ENCODE measurements around the gene NFIX. TPM values are rescaled to one million over a fixed set of nuclear protein-coding genes. Genes with fewer than 3 reads are reported as not detected.

The NFIX gene
- total RNA-seq, 1 experiment from 2014 or later = 78.0 TPM

- Histone ChIP-seq H3K4me3 (peak overlapping the region; percentile 48), H3K9me3 (no peaks in the 10 kb centered on the region), H3K36me3 (peaks cover 75% of the 10 kb centered on the region), H3K27me3 (no peaks in the 10 kb centered on the region)
- DNase-seq = peak; percentile 82
Measured at GRCh38 chr19:13022111-13022858, 27.0 kb downstream of the NFIX start.

- Histone ChIP-seq H3K4me3 (peak overlapping the region; percentile 48), H3K36me3 (peaks cover 75% of the 10 kb centered on the region), H3K27me3 (no peaks in the 10 kb centered on the region), H3K9me3 (no peaks in the 10 kb centered on the region)
- DNase-seq = peak; percentile 100
Measured at GRCh38 chr19:13022859-13023636, 27.8 kb downstream of the NFIX start.

- peak overlapping the region; percentile 48 for H3K4me3 ChIP-seq
- H3K9me3 ChIP-seq = no peaks in the 10 kb centered on the region
- no peaks in the 10 kb centered on the region for H3K27me3 ChIP-seq
- H3K36me3 ChIP-seq = peaks cover 77% of the 10 kb centered on the region
- no peak for DNase-seq
Measured at GRCh38 chr19:13023656-13024055, 28.4 kb downstream of the NFIX start.

- Histone ChIP-seq H3K27me3 (no peaks in the 10 kb centered on the region), H3K4me3 (peak overlapping the region; percentile 48), H3K9me3 (no peaks in the 10 kb centered on the region), H3K36me3 (peaks cover 76% of the 10 kb centered on the region)
- DNase-seq = no peak
Measured at GRCh38 chr19:13024126-13024950, 29.1 kb downstream of the NFIX start.

GRCh38 chr19:13024951-13025697, 29.8 kb downstream of the NFIX start:
- DNase-seq = no peak
- H3K4me3 ChIP-seq = peak overlapping the region; percentile 43
- H3K36me3 ChIP-seq = peaks cover 81% of the 10 kb centered on the region

GRCh38 chr19:13025819-13026456, 30.7 kb downstream of the NFIX start:
- Histone ChIP-seq H3K4me3 (peak overlapping the region; percentile 43), H3K36me3 (peaks cover 81% of the 10 kb centered on the region), H3K9me3 (no peaks in the 10 kb centered on the region), H3K27me3 (no peaks in the 10 kb centered on the region)
- DNase-seq = no peak

More at GRCh38 chr19:13024951-13025697, 29.8 kb downstream of the NFIX start:
- Histone ChIP-seq H3K27me3 (no peaks in the 10 kb centered on the region), H3K9me3 (no peaks in the 10 kb centered on the region)

- no peaks in the 10 kb centered on the region for H3K9me3 ChIP-seq
- peak; percentile 71 for DNase-seq
- peak overlapping the region; percentile 43 for H3K4me3 ChIP-seq
- H3K27me3 ChIP-seq = no peaks in the 10 kb centered on the region
- peaks cover 82% of the 10 kb centered on the region for H3K36me3 ChIP-seq
Measured at GRCh38 chr19:13026462-13027370, 31.4 kb downstream of the NFIX start.

GRCh38 chr19:13027557-13027956, 32.3 kb downstream of the NFIX start:
- Histone ChIP-seq H3K36me3 (peaks cover 85% of the 10 kb centered on the region), H3K4me3 (no peak overlapping the region), H3K9me3 (no peaks in the 10 kb centered on the region), H3K27me3 (no peaks in the 10 kb centered on the region)
- DNase-seq = no peak

GRCh38 chr19:13028027-13028426, 32.8 kb downstream of the NFIX start:
- Histone ChIP-seq H3K27me3 (no peaks in the 10 kb centered on the region), H3K4me3 (no peak overlapping the region), H3K36me3 (peaks cover 89% of the 10 kb centered on the region), H3K9me3 (no peaks in the 10 kb centered on the region)
- DNase-seq = no peak

GRCh38 chr19:13029301-13029880, 34.1 kb downstream of the NFIX start:
- Histone ChIP-seq H3K36me3 (peaks cover 99% of the 10 kb centered on the region), H3K27me3 (no peaks in the 10 kb centered on the region), H3K9me3 (no peaks in the 10 kb centered on the region), H3K4me3 (no peak overlapping the region)
- DNase-seq = no peak

- Histone ChIP-seq H3K27me3 (no peaks in the 10 kb centered on the region), H3K36me3 (peaks cover 99% of the 10 kb centered on the region), H3K4me3 (no peak overlapping the region), H3K9me3 (no peaks in the 10 kb centered on the region)
- peak; percentile 54 for DNase-seq
Measured at GRCh38 chr19:13029893-13030292, 34.6 kb downstream of the NFIX start.

GRCh38 chr19:13031917-13032623, 36.8 kb downstream of the NFIX start:
- DNase-seq = peak; percentile 78
- Histone ChIP-seq H3K36me3 (peaks cover 98% of the 10 kb centered on the region), H3K4me3 (no peak overlapping the region), H3K9me3 (no peaks in the 10 kb centered on the region), H3K27me3 (no peaks in the 10 kb centered on the region)

- H3K9me3 ChIP-seq = no peaks in the 10 kb centered on the region
- no peak for DNase-seq
- H3K4me3 ChIP-seq = no peak overlapping the region
- no peaks in the 10 kb centered on the region for H3K27me3 ChIP-seq
- H3K36me3 ChIP-seq = peaks cover 98% of the 10 kb centered on the region
Measured at GRCh38 chr19:13032837-13033236, 37.6 kb downstream of the NFIX start.

GRCh38 chr19:13033244-13033643, 38.0 kb downstream of the NFIX start:
- no peaks in the 10 kb centered on the region for H3K9me3 ChIP-seq
- DNase-seq = no peak
- H3K36me3 ChIP-seq = peaks cover 98% of the 10 kb centered on the region
- no peaks in the 10 kb centered on the region for H3K27me3 ChIP-seq
- H3K4me3 ChIP-seq = no peak overlapping the region

Data from MG63 (cell line).